GM18951 (cell line): ENCODE results near the gene SRSF12.
A peak's percentile ranks its signal among the peaks of the same experiment; 100 is the strongest.

Experiments used
- POLR2A ChIP-seq: IDR thresholded peaks from 4 replicates; pipeline ENCODE4 v1.6.1; 2011; ENCODE audit warnings: mild to moderate bottlenecking; ENCODE audit not compliant: insufficient read length, insufficient read depth; ENCODE audit errors: extremely low read depth
- in situ Hi-C: fragments of 300-500 bp; cut with MboI; formaldehyde crosslinking; loops from one replicate; pipeline ENCODE4 v1.12.0; 2022; ENCODE audit warnings: low sequenced_read_pairs, mixed read lengths, inconsistent platforms; ENCODE audit not compliant: unreplicated experiment

Gene SRSF12

DNA sequence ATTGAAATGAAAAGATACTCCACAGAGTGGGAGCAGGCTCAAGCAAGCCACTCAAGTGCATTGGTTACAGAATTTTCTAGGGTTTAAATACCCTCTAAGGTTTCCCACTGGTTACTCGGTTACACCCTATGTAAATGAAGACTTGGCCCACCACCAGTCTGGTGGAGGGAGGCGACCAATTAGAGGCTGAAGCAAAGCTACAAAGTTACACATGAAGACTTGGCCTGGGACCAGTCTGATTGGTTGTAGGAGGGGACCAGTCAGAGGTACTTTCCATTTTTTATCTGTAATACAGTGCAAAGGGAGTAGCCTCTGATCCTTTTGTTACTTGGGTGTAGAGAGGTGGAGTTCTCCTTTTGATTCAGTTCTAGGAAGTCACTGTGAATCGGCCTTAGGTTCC is 7.6 kb downstream of the SRSF12 start:
- TF ChIP-seq POLR2A = no peak
- in situ Hi-C loops = no loop called here

DNA sequence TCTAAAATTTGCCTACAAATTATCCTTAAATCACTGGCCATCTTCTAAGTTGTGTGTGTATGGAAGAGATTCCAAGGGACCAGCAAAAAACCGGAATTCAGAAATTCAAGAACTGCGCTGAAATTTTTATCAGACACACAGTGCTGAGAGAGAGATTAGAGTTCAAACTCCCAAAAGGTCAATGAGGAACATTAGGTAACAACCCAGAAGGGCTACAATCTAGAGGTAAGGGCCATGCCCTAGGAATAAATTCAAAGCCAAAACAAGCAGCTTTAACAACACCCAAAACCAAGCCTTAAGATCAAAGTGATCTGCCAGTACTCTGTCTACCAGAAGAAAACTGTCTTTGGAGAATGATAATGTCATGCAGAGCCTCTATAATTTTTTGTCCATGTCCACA is 17.8 kb downstream of the SRSF12 start:
- in situ Hi-C loops = no loop called here
- no peak for TF ChIP-seq POLR2A

DNA sequence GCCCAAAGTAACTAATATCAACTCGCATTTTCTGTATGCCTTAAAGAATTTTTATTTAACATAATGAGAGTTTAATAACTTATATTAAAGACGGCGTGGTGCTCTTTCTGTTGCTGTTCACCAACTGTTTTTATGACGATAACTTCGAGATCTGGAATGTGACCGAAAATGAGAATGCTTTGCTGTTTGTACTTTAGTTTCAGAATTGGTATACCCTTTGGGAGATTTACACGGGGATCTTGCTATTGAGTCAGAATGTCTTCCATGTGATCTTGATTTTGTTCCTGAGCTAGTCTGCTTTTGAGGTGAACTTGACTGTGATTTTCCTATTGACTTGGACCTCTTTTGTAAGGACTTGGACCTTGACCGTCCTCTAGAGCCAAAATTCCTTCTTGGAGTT is 19.4 kb downstream of the SRSF12 start:
- no peak for TF ChIP-seq POLR2A
- in situ Hi-C loops = no loop called here

DNA sequence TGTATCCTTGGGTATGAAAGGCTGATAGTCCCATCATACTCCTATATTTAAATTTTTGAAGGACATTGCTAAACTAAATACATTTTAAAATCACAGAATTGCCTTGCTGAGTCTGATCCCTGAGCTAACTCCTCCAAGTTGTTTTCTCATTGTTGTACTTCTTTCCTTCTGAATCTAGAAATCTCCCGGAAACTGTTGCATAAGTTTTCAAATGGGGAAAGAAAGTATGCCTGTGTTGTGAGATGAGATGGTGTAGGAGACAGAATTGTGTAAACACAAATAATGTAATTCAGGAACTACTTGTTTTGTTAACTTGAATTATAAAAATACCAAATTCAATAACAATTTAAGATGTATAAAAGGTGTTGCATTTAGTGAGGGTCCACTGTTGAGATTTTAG is 30.0 kb downstream of the SRSF12 start:
- TF ChIP-seq POLR2A = no peak
- in situ Hi-C loops = no loop called here

DNA sequence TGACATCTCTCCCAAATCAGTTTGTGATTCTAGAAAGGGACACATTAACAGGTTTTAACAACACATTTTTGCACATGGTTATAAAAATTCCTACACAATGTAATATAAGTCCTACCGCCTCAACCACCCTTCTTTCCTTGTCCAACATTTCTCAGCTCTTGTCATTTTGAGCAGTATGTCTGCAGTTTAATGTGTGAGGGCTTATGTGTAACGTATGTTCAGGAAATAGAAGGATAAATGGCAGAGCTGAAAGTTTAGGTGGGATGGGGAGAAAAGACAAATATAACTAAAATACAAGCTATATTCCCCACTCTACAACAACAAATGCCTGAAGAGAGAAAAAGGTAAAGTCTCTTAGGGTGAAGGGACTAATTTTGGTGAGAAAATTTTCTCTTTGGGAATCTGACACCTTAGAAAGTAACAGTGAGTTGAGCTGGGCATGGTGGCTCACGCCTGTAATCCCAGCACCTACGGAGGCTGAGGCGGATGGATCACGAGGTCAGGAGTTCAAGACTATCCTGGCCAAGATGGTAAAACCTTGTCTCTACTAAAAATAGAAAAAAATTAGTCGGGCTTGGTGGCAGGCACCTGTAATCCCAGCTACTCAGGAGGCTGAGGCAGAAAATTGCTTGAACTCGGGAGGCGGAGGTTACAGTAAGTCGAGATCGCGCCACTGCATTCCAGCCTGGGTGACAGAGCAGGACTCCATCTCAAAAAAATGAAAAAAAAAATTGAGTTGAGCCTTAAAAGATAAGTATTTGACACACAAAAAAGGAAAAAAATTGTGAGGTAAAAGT is 32.3 kb downstream of the SRSF12 start:
- TF ChIP-seq POLR2A = no peak
- in situ Hi-C loops = no loop called here

DNA sequence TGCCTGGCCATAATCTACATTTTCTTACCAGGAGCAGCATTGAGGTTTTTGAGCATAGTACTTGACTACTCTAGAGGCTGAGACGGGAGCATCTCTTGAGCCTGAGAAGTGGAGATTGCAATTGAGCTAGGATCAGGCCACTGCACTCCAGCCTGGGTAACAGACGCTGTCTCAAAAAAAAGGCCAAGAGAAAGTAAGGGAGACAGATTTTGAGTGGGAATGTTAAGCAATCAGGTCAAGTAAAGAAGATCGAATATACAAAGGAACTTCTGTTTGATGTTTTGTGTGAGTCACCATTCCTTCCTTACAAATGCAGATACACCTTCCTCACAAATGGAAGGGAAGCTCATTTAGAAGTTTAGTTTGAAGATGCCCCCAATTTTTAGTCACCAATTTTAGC is 32.9 kb downstream of the SRSF12 start:
- in situ Hi-C loops = no loop called here
- TF ChIP-seq POLR2A = no peak

DNA sequence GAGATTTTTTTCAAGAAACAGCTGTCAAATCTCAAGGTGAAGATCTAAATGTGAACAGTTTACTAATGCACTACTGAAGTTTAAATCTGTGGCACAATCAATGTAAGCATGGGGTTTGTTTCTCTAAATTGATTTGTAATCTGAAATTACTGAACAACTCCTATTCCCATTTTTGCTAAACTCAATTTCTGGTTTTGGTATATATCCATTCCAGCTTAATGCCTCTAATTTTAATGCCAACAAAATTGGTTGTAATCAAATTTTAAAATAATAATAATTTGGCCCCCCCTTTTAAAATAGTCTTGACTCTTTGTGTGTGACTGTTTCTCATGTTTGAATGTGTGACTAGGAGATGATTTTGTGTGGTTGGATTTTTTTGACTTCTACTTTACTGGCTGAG is 33.3 kb downstream of the SRSF12 start:
- TF ChIP-seq POLR2A = no peak
- in situ Hi-C loops = no loop called here

DNA sequence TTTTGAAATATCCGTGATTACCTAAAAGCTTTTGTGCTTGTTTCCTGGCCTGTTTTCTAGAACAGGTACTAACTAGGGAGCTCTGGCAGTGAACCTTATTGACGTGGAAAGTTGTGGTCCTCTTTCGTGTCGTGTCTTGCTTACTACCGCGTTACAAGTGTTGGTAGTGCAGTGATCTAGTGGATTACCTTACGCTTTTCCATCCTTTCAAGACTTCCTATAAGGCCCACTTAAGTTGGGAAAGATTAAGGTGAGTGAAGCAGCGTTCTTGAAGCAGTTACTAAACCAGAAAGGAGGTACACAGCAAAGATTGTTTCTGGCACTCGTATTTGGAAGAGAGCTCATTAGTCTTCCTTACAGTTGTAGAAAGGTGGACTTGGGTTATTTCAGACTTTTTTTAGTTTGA is 35.4 kb downstream of the SRSF12 start:
- in situ Hi-C loops = no loop called here
- no peak for TF ChIP-seq POLR2A

DNA sequence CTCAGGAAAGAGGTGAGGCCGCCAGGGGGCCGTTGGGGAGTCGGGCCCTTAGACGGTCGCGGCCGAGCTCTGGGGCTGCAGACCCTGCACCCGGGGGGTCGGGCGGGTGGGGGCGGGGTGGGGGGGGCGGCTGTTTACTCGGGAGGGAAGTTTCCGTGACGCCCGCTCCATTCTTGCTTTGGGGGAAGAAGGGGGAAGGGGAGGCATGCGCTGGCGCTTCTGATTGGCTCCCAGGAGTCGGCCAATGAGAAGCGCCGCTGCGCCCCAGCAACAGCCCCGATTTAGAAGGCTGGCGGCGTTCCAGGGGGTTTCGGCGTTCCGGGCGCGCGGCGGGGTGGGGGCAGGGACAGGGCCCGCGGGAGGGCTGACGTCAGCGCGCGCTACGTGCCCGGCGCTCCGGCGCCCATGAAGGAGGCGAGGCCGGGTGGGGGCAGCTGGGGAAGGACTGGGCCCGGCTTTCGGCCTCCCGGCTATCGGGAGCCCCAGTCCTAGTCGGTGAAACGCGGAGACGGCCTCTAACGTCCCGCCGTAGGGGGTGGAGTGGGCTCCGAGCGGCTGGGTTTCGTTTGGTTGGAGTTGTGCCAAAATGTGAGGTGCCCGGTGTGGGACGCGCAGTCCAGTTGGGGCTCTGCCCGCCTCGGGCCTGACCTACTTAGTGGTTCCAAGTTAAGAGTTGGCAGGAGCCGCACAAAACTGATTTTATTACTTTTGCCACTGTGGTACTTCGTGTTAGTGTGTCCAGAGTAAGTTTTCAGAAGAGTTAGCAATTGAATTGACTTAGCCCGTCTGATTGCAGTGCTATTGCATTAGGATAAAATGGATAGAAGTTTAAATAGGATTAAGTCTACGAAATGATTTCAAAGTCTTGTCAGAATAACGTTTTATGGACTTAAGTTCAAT is 36.2 kb downstream of the SRSF12 start:
- in situ Hi-C loops = no loop called here
- peak; percentile 90 for TF ChIP-seq POLR2A

DNA sequence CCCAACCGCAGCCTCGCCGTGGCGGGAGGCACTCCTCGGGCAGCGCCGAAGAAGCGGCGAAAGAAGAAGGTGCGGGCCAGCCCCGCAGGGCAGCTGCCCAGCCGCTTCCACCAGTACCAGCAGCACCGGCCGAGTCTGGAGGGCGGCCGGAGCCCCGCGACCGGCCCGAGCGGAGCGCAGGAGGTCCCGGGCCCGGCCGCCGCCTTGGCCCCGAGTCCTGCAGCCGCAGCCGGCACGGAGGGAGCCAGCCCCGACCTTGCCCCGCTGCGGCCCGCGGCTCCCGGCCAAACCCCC is 36.8 kb downstream of the SRSF12 start:
- no peak for TF ChIP-seq POLR2A
- in situ Hi-C loops = no loop called here

DNA sequence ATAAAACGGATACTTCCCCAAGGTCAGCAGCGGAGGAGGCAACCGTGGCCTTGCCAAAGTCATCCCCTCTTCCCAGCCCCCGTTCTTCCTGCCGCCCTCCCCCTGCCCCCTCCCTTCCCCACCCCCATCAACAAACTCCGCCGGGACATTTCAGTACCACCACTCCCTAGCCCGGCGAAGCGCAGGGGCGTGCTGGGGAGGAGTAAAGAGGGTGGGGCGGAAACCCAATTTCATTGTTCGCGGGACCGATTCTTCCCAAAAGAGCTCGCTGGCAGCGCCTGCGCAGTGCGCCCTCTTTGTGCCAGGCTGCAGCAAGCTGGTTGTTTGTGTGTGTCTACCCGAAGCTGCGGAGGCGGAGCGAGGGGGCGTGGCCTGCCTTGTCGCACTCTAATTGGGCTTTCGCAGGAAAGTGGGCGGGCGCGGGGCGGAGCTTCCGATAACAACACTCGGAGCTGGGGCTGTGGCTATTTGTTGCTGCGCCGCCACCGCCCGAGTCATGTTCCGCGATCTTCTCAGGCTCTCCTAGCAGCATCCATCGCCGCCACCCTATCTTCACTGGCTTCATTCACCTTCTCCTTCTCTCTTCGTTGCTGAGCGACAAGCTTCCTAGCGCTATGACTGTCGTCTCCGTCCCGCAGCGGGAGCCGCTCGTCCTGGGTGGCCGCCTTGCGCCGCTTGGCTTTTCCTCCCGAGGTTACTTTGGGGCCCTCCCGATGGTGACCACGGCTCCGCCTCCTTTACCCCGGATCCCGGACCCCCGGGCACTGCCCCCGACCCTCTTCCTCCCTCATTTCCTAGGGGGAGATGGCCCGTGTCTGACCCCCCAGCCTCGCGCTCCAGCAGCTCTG is 37.4 kb downstream of the SRSF12 start, which contains the start of gene PNRC1:
Gene PNRC1 (plus strand): TSS at position 471 of the 848 bp plus-strand sequence. CDS start 144 bp downstream, at position 615.
- in situ Hi-C loops = no loop called here
- peak; percentile 98 for TF ChIP-seq POLR2A

DNA sequence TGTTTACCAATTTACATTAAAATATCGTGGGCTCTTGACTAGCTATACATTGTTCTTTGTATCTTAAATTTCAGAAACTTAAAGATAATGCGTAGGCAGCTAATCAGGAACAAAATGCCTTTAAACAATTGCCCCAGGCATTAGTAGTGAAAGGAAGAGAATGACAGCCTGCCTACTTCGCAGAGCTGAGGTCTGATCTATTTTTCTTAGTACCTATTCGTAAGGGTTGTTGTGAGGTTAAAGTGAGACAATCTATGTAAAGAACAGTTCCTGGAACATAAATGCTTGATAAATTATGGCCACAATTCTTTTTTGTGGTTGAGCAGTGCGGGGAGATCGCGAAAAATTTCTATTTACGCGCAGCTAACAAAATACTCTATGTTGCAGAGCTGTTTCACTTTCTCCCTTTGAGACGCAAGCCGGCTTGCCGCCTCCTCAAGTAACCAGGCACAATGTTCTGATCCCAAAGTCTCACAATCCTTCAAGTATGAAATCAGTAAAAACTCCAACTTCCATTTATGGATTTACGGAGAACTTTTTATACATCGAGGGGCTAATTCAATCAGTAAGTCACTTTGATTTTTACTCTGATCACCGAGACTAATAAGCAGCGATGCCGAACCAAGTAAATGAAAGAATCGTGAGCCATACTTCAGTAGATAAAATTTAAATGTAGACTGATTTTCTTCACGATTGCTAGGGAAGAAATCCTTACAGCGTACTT is 38.2 kb downstream of the SRSF12 start:
- TF ChIP-seq POLR2A = no peak
- in situ Hi-C loops = no loop called here

DNA sequence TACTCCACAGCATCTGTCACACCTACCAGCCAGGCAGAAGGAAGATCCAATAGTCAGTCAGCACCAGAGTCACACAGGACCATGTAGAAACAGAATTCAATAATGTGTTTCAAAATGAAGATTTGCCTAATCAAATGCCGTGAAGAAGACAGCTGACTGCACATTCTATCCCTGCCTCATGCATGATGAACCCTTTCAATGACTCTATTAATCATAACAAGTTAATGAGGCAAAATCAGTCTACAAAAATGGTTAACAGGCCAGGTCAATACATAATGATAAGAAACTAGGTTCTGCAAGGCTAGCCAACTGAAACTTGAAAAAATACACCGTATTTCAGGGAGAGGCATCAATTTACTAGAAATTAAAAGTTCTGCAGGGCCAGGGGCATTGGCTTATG is 44.0 kb downstream of the SRSF12 start:
- TF ChIP-seq POLR2A = no peak
- in situ Hi-C loops = no loop called here

DNA sequence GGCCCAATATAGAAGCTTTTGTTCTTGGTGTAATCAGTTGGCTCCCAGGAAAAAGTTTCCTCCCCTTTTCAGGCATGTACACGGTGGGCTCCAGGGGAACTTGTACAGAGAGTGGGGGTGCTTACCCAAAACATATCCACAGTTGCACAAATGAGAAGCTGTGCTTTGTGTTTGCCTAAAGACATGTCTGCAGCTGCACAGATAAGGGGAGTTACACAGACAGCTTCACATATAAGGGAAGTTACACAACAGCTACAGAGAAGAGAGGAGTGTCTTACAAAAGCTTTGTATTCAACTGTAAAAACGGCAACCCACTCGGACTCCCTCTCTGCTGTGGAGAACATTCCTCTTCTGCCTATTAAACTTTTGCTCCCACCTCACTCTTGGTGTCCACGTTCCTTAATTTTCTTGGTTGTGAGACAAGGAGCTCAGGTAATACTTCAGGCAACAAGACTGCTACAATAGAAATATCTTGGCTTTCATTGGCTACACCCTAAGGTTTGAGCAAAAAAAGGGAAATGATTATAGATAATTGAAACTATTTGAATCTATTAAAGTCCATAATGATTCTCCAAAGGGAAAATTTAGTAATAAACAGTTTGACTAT is 44.8 kb downstream of the SRSF12 start:
- TF ChIP-seq POLR2A = no peak
- in situ Hi-C loops = no loop called here
